Retinal pigment epithelial cell (primary cell): ENCODE results near the gene PCSK4.

Source experiments
- DNase-seq: peaks from one replicate; pipeline ENCODE4 v3.0.0-alpha.2; 2010; ENCODE audit warnings: low read depth
- H3K4me3 ChIP-seq: 2 replicates; pipeline ENCODE4 v1.5.1; 2011; ENCODE audit warnings: mild to moderate bottlenecking, low read length, control low read depth, moderate library complexity
- CTCF ChIP-seq: conservative IDR thresholded peaks from 2 replicates; pipeline ENCODE4 v1.5.1; 2011; ENCODE audit warnings: low read depth, low read length, control low read depth, inconsistent platforms

PCSK4 gene

GRCh38 chr19:1488282-1488601 lies 1.9 kb downstream of the PCSK4 start:
- TF ChIP-seq CTCF, result no peak
- H3K4me3 ChIP-seq, result no peak overlapping the region
- no peak for DNase-seq

GRCh38 chr19:1487576-1488281 lies 2.4 kb downstream of the PCSK4 start:
- H3K4me3 ChIP-seq, result no peak overlapping the region
- no peak for DNase-seq
- no peak for TF ChIP-seq CTCF

- no peak for DNase-seq
- H3K4me3 ChIP-seq, result no peak overlapping the region
- no peak for TF ChIP-seq CTCF
Observed at GRCh38 chr19:1486720-1487575, 3.2 kb downstream of the PCSK4 start.

GRCh38 chr19:1483979-1484428 lies 6.1 kb downstream of the PCSK4 start:
- no peak overlapping the region for H3K4me3 ChIP-seq
- no peak for DNase-seq
- TF ChIP-seq CTCF, result no peak

GRCh38 chr19:1483131-1483978 lies 6.8 kb downstream of the PCSK4 start:
- DNase-seq, result no peak
- H3K4me3 ChIP-seq, result no peak overlapping the region
- no peak for TF ChIP-seq CTCF

GRCh38 chr19:1482361-1483130 lies 7.6 kb downstream of the PCSK4 start:
- H3K4me3 ChIP-seq, result no peak overlapping the region
- no peak for TF ChIP-seq CTCF

More at GRCh38 chr19:1482361-1483130, 7.6 kb downstream of the PCSK4 start:
- no peak for DNase-seq
